ENCODE data around the gene PCDHB7.
"Not testable (repeated sequence)": the region's sequence is repeated elsewhere in the genome, so short reads cannot be mapped to it uniquely, and the experiment has no call there.

DNA sequence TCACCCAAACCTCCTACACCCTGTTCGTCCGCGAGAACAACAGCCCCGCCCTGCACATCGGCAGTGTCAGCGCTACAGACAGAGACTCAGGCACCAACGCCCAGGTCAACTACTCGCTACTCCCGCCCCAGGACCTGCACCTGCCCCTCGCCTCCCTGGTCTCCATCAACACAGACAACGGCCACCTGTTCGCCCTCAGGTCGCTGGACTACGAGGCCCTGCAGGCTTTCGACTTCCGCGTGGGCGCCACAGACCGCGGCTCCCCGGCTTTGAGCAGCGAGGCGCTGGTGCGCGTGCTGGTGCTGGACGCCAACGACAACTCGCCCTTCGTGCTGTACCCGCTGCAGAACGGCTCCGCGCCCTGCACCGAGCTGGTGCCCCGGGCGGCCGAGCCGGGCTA lies 28.7 kb downstream of the PCDHB7 start:
- not testable (repeated sequence) for TF ChIP-seq CTCF (IDR thresholded peaks at IDR 0.05; ENCODE audit: low read depth, low read length); EZH2phosphoT487 (IDR thresholded peaks at IDR 0.05; ENCODE audit: low read depth)

All from OCI-LY3 (cell line).